Peyer's patch (tissue), 4 donors: ENCODE results near the gene KAZN. TPM values are rescaled to one million over a fixed set of nuclear protein-coding genes. Genes with fewer than 3 reads are reported as not detected.

Experiments
- DNase-seq, 3 donors: peaks; one replicate each; pipeline ENCODE4 v3.0.0-alpha.2; 2017 to 2019
- H3K27ac ChIP-seq, 4 donors: fragments of 200-600 bp; sonication (generic); one replicate each; pipeline ENCODE4 v1.5.1; 2016 to 2019
- H3K27me3 ChIP-seq, 2 donors: fragments of 200-600 bp; sonication (generic); one replicate each; pipeline ENCODE4 v1.5.1; 2019
- H3K36me3 ChIP-seq, 3 donors: fragments of 200-600 bp; sonication (generic); one replicate each; pipeline ENCODE4 v1.5.1; 2016 to 2019
- H3K4me1 ChIP-seq, 4 donors: fragments of 200-600 bp; sonication (generic); one replicate each; pipeline ENCODE4 v1.5.1; 2016 to 2019
- H3K4me3 ChIP-seq, 4 donors: fragments of 200-600 bp; sonication (generic); 1 replicate in 3 of 4; 2 replicates in 1 of 4; pipeline ENCODE4 v1.5.1; 2016 to 2019; ENCODE audit warnings: mild to moderate bottlenecking in 1 of 4
- H3K9me3 ChIP-seq, 4 donors: fragments of 200-600 bp; sonication (generic); one replicate each; pipeline ENCODE4 v1.5.1; 2016 to 2019; ENCODE audit warnings: mild to moderate bottlenecking in 1 of 4
- POLR2A ChIP-seq, 2 donors: fragments of 450-650 bp; IDR thresholded peaks; one replicate each; pipeline ENCODE4 v1.5.1; 2017; ENCODE audit warnings: antibody characterized with exemption in 2 of 2, mild to moderate bottlenecking in 2 of 2, moderate library complexity in 2 of 2
- total RNA-seq, 4 donors: library from RNA; depleted of rRNA; stranded (reverse); fragments of >200 nt; gene quantifications; one replicate each; pipeline ENCODE4 v1.1.0, GENCODE V29; 2016
- TF ChIP-seq, protein P1 (sequence below), 6 experiments: fragments of 450-650 bp in 4 of 6; fragments of 200-600 bp in 2 of 6; sonication (generic) in 1 of 6; IDR thresholded peaks; one replicate each; pipeline ENCODE4 v1.5.1; 2017 to 2019; ENCODE audit warnings: antibody characterized with exemption in 6 of 6, mild to moderate bottlenecking in 3 of 6, moderate library complexity in 1 of 6

Gene KAZN
- total RNA-seq, 4 donors from 2014 or later, result 14.9 to 25.5 (median 21.7) TPM

- H3K4me3 ChIP-seq, result no peak overlapping the region
- no peak for DNase-seq
- no peaks in the 10 kb centered on the region for H3K27me3 ChIP-seq
- H3K4me1 ChIP-seq, result peaks cover 0 to 56% (median 0%) of the 10 kb centered on the region in 4 donors
- no peaks in the 10 kb centered on the region for H3K36me3 ChIP-seq
- no peak for TF ChIP-seq POLR2A (IDR thresholded peaks at IDR 0.05)
- TF ChIP-seq, protein P1, sequence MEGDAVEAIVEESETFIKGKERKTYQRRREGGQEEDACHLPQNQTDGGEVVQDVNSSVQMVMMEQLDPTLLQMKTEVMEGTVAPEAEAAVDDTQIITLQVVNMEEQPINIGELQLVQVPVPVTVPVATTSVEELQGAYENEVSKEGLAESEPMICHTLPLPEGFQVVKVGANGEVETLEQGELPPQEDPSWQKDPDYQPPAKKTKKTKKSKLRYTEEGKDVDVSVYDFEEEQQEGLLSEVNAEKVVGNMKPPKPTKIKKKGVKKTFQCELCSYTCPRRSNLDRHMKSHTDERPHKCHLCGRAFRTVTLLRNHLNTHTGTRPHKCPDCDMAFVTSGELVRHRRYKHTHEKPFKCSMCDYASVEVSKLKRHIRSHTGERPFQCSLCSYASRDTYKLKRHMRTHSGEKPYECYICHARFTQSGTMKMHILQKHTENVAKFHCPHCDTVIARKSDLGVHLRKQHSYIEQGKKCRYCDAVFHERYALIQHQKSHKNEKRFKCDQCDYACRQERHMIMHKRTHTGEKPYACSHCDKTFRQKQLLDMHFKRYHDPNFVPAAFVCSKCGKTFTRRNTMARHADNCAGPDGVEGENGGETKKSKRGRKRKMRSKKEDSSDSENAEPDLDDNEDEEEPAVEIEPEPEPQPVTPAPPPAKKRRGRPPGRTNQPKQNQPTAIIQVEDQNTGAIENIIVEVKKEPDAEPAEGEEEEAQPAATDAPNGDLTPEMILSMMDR (IDR thresholded peaks at IDR 0.05), result no peak
- peak overlapping the region in 1 of 4 donors; percentile 64 for H3K27ac ChIP-seq
- no peaks in the 10 kb centered on the region for H3K9me3 ChIP-seq
Measured at GRCh38 chr1:15159166-15159555, 560.7 kb downstream of the KAZN start.

DNA sequence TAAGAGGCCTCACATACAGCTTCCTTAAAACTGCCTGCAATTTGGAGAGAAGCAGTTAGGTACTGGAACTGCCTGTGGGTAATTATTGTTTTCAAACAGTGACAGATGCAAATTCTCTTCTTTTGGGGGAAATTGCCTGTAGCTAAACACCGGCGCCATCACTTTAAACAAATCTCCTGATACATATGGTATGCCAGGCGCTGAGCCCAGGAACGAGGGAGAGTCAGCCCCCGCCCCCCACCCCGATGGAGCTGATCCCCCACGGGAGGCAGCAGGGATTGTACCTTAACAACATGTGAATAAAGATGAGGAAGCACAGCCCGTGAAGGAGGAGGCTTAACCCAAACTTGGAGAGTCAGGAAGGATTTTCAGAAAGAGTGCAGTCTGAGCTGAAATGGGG, 562.1 kb downstream of the KAZN start:
- no peak overlapping the region for H3K27ac ChIP-seq
- peaks cover 0 to 42% (median 0%) of the 10 kb centered on the region in 4 donors for H3K4me1 ChIP-seq
- no peaks in the 10 kb centered on the region for H3K27me3 ChIP-seq
- no peak for DNase-seq
- H3K9me3 ChIP-seq, result no peaks in the 10 kb centered on the region
- H3K36me3 ChIP-seq, result no peaks in the 10 kb centered on the region
- H3K4me3 ChIP-seq, result no peak overlapping the region
- no peak for TF ChIP-seq POLR2A (IDR thresholded peaks at IDR 0.05)
- TF ChIP-seq, protein P1 (IDR thresholded peaks at IDR 0.05), result no peak

DNA sequence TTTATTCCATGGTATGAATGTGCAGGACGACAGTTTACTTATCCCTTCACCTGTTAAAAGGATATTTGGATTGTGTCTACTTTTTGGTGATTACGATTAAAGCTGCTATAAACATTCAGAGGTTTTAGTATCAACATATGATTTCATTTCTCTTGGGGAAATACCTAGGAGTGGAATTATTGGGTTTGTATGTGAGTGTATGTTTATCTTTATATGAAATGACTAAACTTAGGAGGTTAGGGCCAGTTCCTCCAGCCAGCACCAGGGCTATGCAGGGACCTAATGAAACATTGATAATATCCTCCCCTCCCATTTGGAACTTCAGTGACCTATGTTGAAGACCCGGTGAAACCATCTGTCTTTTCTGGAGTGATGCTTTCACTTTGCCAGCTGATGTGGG, 568.9 kb downstream of the KAZN start:
- H3K36me3 ChIP-seq, result no peaks in the 10 kb centered on the region
- no peak for TF ChIP-seq POLR2A (IDR thresholded peaks at IDR 0.05)
- TF ChIP-seq, protein P1 (IDR thresholded peaks at IDR 0.05), result no peak
- no peaks in the 10 kb centered on the region for H3K9me3 ChIP-seq
- H3K4me1 ChIP-seq, result peaks cover 0 to 16% (median 0%) of the 10 kb centered on the region in 4 donors
- no peak for DNase-seq
- no peak overlapping the region for H3K4me3 ChIP-seq
- no peak overlapping the region for H3K27ac ChIP-seq
- H3K27me3 ChIP-seq, result no peaks in the 10 kb centered on the region
